Ovary (tissue), 3 donors: ENCODE results near the gene CCZ1.
"Not testable (repeated sequence)": the region's sequence is repeated elsewhere in the genome, so short reads cannot be mapped to it uniquely, and the experiment has no call there.

ENCODE experiments used
- EP300 ChIP-seq: sonication (generic); formaldehyde crosslinking; IDR thresholded peaks from one replicate; pipeline ENCODE4 v1.6.1; 2017; ENCODE audit warnings: antibody characterized with exemption
- POLR2A ChIP-seq: fragments of 450-650 bp; IDR thresholded peaks from one replicate; pipeline ENCODE4 v1.6.1; 2017; ENCODE audit warnings: antibody characterized with exemption, mild to moderate bottlenecking, moderate library complexity
- TF ChIP-seq, protein P1 (sequence below), 3 donors: fragments of 450-650 bp in 2 of 3; fragments of 200-600 bp in 1 of 3; IDR thresholded peaks; one replicate each; pipeline versions ENCODE4 v1.5.1 to v1.8.0; 2016 to 2022; ENCODE audit warnings: antibody characterized with exemption in 3 of 3, mild to moderate bottlenecking in 1 of 3
- donor health status: DM: no; HTN: no; CAD: no.

DNA sequence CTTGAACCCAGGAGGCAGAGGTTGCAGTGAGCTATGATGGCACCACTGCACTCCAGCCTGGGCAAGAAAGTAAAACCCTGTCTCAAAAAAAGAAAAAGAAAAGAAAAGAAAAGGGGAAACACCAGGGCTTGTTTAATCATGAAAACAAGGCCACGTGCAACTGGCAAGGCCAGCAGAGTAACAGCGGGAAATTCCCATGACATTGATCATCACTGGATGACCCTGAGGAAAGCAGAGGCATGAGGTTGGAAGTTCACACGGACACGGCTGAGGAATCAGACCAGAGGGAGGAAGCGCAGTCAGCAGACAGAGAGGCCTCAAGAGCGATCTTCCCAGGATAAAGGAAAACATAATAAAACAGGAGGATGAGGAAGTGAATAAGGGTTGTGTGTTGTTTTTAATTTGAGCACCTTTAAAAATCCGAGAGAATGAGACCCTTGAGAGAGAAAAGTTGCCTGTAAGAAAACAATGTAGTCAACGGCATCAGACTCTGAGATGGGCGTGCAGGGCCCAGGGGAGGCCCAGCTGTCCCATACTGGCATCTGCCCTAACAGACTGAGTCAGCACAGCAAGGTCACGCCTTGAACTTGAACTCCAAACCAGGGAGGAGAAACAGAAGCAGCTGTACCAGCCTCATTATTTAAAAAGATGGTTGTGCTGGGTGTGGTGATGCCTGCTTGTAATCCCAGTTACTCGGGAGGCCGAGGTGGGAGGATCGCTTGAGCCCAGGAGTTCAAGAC is 33.5 kb downstream of the CCZ1 start:
- TF ChIP-seq, protein P1, sequence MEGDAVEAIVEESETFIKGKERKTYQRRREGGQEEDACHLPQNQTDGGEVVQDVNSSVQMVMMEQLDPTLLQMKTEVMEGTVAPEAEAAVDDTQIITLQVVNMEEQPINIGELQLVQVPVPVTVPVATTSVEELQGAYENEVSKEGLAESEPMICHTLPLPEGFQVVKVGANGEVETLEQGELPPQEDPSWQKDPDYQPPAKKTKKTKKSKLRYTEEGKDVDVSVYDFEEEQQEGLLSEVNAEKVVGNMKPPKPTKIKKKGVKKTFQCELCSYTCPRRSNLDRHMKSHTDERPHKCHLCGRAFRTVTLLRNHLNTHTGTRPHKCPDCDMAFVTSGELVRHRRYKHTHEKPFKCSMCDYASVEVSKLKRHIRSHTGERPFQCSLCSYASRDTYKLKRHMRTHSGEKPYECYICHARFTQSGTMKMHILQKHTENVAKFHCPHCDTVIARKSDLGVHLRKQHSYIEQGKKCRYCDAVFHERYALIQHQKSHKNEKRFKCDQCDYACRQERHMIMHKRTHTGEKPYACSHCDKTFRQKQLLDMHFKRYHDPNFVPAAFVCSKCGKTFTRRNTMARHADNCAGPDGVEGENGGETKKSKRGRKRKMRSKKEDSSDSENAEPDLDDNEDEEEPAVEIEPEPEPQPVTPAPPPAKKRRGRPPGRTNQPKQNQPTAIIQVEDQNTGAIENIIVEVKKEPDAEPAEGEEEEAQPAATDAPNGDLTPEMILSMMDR (IDR thresholded peaks at IDR 0.05), result not testable (repeated sequence)
- TF ChIP-seq POLR2A, EP300: not testable (repeated sequence)
